ENCODE data around the gene ERRFI1.

The ERRFI1 gene

GRCh38 chr1:8018492-8019228 lies 7.4 kb downstream of the ERRFI1 start:
- DNase-seq = no peak

- no peak for DNase-seq
Measured at GRCh38 chr1:8017495-8018197, 8.5 kb downstream of the ERRFI1 start.

- DNase-seq = no peak
Measured at GRCh38 chr1:8016895-8017241, 9.2 kb downstream of the ERRFI1 start.

GRCh38 chr1:8016210-8016894 lies 9.8 kb downstream of the ERRFI1 start:
- DNase-seq = no peak

- DNase-seq = no peak
Measured at GRCh38 chr1:8015809-8016165, 10.3 kb downstream of the ERRFI1 start.

- peak in 1 of 2 donors; percentile 32 for DNase-seq
Measured at GRCh38 chr1:8015036-8015808, 10.9 kb downstream of the ERRFI1 start.

- DNase-seq = no peak
Measured at GRCh38 chr1:8014381-8014988, 11.6 kb downstream of the ERRFI1 start.

GRCh38 chr1:8013800-8014199 lies 12.3 kb downstream of the ERRFI1 start:
- DNase-seq = no peak

- no peak for DNase-seq
Measured at GRCh38 chr1:8013399-8013798, 12.7 kb downstream of the ERRFI1 start.

- DNase-seq = no peak
Measured at GRCh38 chr1:8012955-8013354, 13.2 kb downstream of the ERRFI1 start.

- no peak for DNase-seq
Measured at GRCh38 chr1:8011923-8012858, 13.9 kb downstream of the ERRFI1 start.

GRCh38 chr1:8011016-8011415 lies 15.1 kb downstream of the ERRFI1 start:
- DNase-seq = no peak

GRCh38 chr1:8010080-8010664 lies 15.9 kb downstream of the ERRFI1 start:
- no peak for DNase-seq

- DNase-seq = no peak
Measured at GRCh38 chr1:8009043-8010002, 16.8 kb downstream of the ERRFI1 start.

- DNase-seq = no peak
Measured at GRCh38 chr1:8006037-8006963, 19.8 kb downstream of the ERRFI1 start.

- DNase-seq = no peak
Measured at GRCh38 chr1:8004803-8005573, 21.1 kb downstream of the ERRFI1 start.

- no peak for DNase-seq
Measured at GRCh38 chr1:8004113-8004802, 21.9 kb downstream of the ERRFI1 start.
